ENCODE results near the gene KIAA0586. TPM values are rescaled to one million over a fixed set of nuclear protein-coding genes. Genes with fewer than 3 reads are reported as not detected.
"Not testable (repeated sequence)": the region's sequence is repeated elsewhere in the genome, so short reads cannot be mapped to it uniquely, and the experiment has no call there.

The KIAA0586 gene
- total and polyA plus RNA-seq, 8 donors, result 14.2 to 28.7 (median 22.2) TPM

DNA sequence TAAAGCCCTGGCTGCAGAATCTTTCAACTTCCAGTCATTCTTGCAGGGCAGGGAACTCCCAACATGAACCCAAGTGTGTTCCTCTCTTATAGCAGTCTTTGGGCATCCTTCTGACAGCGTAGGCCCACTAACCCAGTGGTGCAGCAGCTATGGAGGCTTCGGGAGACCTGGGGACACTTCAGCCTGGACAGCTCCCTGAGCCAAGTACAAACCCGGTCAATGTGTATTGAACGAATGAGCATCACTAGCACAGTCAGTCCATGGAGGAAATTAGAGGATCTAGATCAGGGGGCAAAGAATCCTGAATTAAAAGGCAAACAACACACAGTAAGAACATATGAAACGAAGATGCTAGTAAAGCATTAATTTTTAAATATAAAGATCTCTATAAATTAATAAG, 41.8 kb downstream of the KIAA0586 start:
- no peak for DNase-seq
- Histone ChIP-seq H3K9me3 (no peaks in the 10 kb centered on the region), H3K4me1 (no peaks in the 10 kb centered on the region), H3K27ac (no peak overlapping the region), H3K36me3 (peaks cover 0 to 56% of the 10 kb centered on the region in 2 donors), H3K4me3 (no peak overlapping the region), H3K27me3 (no peaks in the 10 kb centered on the region)
- TF ChIP-seq CTCF (IDR thresholded peaks at IDR 0.05), result no peak
- no peak for ATAC-seq
- intact Hi-C loops (cut with DNase I), result no loop called here

DNA sequence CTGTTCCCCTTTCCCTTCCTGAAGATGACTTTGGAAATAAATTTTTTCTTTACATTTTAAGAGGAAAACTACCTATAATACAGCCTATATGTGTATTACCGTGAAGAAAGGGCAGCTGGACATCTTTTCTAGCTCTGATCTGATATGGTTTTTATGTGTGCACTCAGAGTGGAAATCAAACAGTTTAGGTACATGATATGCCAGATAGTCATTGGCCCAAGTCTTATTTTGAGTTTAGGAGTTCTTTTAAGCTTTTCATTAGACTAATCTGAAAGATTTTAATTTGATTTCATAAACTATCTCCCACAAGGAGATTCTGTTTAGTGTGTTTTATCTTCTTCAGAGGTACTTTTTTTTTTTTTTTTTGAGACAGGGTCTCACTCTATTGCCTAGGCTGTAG, 48.8 kb downstream of the KIAA0586 start:
- no peaks in the 10 kb centered on the region for H3K4me1 ChIP-seq
- ATAC-seq (no peak), DNase-seq (no peak)
- no peaks in the 10 kb centered on the region for H3K27me3 ChIP-seq
- H3K36me3 ChIP-seq, result peaks cover 0 to 42% of the 10 kb centered on the region in 2 donors
- H3K4me3 ChIP-seq, result no peak overlapping the region
- no peak overlapping the region for H3K27ac ChIP-seq
- intact Hi-C loops (cut with DNase I), result no loop called here
- TF ChIP-seq CTCF (IDR thresholded peaks at IDR 0.05), result no peak
- no peaks in the 10 kb centered on the region for H3K9me3 ChIP-seq

DNA sequence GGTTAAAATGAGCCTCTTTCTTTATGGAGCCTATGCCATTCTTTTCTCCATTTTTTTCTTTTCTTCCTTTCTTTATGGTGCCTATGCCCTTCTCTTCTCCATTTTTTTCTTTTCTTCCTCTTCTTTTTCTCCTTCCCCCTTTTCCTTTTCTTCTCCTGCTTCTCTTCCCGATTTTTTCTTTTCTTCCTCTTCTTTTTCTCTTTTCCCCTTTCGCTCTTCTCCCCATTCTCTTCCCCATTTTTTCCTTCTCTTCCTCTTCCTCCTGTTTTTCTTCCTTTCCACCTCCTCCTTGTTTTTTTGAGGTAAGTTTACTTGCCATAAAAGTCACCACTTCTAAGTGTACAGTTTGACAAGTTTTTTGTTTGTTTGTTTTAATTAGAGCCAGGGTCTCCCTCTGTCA, 50.1 kb downstream of the KIAA0586 start:
- H3K4me1 ChIP-seq, result no peaks in the 10 kb centered on the region
- no peak for TF ChIP-seq CTCF (IDR thresholded peaks at IDR 0.05)
- ATAC-seq (no peak), DNase-seq (no peak)
- H3K4me3 ChIP-seq, result no peak overlapping the region
- H3K36me3 ChIP-seq, result peaks cover 0 to 49% of the 10 kb centered on the region in 2 donors
- H3K27me3 ChIP-seq, result no peaks in the 10 kb centered on the region
- H3K9me3 ChIP-seq, result no peaks in the 10 kb centered on the region
- no peak overlapping the region for H3K27ac ChIP-seq
- intact Hi-C loops (cut with DNase I), result no loop called here

- DNase-seq; H3K4me3 ChIP-seq; intact Hi-C loops (cut with DNase I); H3K9me3 ChIP-seq; H3K27ac ChIP-seq; H3K4me1 ChIP-seq; H3K27me3 ChIP-seq; ATAC-seq: not testable (repeated sequence)
- peaks cover 0 to 56% of the 10 kb centered on the region in 2 donors for H3K36me3 ChIP-seq
Observed at GRCh38 chr14:58478329-58478728, 50.8 kb downstream of the KIAA0586 start.

- ATAC-seq, result no peak
- TF ChIP-seq CTCF (IDR thresholded peaks at IDR 0.05), result no peak
Observed at GRCh38 chr14:58479975-58480374, 52.5 kb downstream of the KIAA0586 start.

GRCh38 chr14:58484176-58484575, 56.7 kb downstream of the KIAA0586 start:
- no peaks in the 10 kb centered on the region for H3K4me1 ChIP-seq
- no peak for DNase-seq
- intact Hi-C loops (cut with DNase I), result no loop called here

More at GRCh38 chr14:58479975-58480374, 52.5 kb downstream of the KIAA0586 start:
- H3K27me3 ChIP-seq, result no peaks in the 10 kb centered on the region
- H3K36me3 ChIP-seq, result peaks cover 0 to 50% of the 10 kb centered on the region in 2 donors
- no peak for DNase-seq
- H3K27ac ChIP-seq, result no peak overlapping the region
- no peaks in the 10 kb centered on the region for H3K4me1 ChIP-seq
- H3K4me3 ChIP-seq, result no peak overlapping the region
- H3K9me3 ChIP-seq, result no peaks in the 10 kb centered on the region
- intact Hi-C loops (cut with DNase I), result no loop called here

More at GRCh38 chr14:58484176-58484575, 56.7 kb downstream of the KIAA0586 start:
- H3K36me3 ChIP-seq, result peaks cover 0 to 43% of the 10 kb centered on the region in 2 donors
- no peak for ATAC-seq
- H3K27me3 ChIP-seq, result no peaks in the 10 kb centered on the region
- H3K9me3 ChIP-seq, result no peaks in the 10 kb centered on the region
- no peak overlapping the region for H3K27ac ChIP-seq
- no peak overlapping the region for H3K4me3 ChIP-seq
- no peak for TF ChIP-seq CTCF (IDR thresholded peaks at IDR 0.05)

Data from left lung (tissue), 10 donors.